Activated CD4-positive, CD25-positive, alpha-beta regulatory T cell (primary cell): ENCODE data around the gene TANK.
"Not testable (repeated sequence)": the region's sequence is repeated elsewhere in the genome, so short reads cannot be mapped to it uniquely, and the experiment has no call there.

Source experiments
- DNase-seq, 4 experiments: peaks; one replicate each; lab custom pipeline; 2025; lab: John Stamatoyannopoulos, UW

Gene TANK

DNA sequence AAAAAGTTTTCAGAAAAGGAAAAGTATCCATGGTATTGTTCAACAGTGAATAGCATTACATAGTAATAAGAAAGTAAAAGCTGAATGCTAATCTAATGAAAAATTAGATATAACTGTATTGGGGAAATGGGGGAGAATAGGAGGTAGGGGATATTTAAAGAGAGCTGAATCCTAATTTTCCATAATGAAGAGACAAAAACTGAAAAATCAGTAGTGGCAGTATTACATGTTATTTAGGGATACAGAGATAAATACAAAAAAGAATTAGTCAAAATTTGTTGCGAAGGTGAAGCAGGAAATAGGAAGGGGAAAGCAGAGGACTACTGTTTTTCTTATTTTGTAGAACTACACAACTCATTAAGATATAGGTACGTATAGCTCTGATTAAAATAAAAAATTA is 9.1 kb downstream of the TANK start:
- no peak for DNase-seq

DNA sequence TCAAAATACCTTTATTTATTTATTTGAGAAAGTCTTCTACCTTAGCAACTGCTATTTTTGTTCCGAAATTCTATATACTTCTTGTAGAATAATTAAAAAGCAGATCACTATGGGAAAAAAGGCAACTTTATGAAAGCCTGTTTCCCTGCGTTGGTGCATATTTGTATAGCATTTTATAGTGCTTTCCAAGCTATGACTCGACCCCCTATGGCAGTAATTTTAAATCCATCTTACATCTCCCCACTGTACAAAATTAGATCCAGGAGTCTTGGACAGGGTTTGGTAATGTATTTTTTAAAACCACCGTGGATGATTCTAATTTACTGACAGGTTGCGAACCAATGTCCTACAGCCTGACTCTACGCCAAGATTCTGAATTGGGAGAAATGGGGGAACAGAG is 10.1 kb downstream of the TANK start:
- no peak for DNase-seq

DNA sequence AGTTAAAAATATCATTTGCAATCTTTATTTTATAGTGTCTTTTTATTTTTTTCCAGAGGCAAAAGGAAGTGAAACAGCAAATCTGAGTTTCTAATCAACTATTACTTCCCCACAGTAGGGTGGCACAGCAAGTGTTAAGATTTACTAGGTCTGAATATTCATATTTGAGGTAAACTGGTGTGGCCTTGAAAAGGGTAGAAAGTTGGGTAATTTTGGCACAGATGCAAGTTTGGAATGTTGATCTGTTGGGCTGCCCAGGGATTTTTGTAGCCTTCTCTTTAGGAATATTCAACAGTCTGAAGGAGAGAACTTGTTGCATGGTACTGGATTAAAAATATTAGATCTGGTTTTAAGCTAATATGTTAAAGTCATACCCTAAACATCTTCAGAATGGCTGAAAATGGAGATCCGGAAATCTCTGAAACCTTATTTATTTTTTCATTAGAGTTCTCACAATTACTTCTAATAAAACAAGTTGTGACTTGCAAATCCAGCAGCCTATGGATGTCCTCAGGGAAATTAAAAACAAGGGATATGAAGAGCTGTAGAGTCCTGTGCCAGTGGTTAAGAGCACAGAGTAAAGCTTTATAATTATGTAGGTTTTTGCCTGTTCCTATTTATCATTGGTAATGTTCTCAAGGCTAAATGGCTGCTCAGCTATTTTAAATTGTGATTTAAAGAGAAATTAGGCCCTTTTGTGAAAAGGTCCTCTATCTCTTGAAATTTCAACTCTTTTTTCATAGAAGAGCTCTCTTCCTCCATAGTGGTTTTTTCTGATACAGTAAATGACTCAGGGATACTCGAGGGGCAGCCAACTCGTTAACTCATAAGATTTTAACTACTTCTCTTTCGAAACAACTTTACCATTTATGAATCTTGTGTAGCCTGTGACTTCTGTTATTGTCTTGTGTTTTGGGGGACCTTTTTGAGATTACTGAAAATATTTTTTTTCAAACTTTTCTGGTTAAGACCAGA is 11.0 kb downstream of the TANK start:
- DNase-seq = no peak

DNA sequence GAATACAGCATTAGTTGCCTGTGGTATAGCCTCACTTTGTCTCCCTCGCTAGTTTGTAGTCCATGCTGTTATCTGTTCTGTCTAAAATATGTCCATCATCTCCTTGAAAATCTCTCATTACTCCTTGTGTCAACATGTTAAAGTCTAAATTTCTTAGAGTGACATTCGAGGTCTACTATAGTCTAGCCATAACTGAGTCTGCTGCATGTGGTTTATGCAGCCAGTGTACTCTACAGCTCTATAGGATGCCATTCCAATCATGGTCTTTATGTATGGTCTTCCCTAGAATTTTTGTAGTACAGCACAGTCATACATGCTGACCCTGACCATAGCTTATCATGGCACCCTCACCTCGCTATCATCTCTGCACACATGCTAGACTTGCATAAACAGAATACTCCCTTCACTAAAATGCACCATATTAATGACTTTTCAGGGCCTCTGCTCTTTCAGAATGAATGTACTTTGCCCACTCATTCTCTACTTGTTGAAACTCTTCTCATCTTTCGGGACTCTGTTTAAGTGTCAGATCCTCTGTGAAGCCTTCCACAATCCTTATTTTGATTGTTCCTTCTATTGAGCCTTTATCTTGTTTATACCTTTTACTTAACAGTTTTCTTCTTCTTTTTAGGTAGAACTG is 12.8 kb downstream of the TANK start:
- DNase-seq = no peak

DNA sequence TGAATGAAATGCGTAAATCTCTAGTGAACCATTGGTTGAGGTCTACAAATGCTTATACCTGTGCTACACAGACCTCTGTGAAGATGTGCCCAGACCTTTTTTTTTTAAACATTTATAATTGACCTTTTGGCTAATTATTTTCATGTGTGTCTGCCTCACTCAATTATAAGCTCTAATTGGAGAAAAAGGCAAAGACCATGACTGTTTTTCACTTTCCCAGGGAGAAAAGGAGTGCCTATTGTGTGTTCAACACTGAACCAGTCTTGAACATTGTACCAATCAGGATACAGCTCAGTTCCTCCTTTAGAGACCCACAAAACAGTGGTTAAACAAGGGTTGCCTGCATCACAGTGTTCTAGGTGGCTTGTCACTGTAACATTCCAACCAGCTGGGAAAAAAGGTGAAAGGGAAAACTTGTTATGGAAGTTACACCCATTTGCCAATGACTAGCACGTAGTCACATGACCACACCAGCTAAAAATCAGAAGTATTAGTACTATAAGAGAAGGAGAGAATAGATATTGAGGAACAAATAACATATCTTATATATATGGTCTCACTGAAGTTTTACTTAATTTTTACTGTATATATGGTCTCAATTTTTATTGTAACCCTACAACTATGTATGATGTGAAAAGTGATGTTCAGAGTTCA is 13.4 kb downstream of the TANK start:
- no peak for DNase-seq

DNA sequence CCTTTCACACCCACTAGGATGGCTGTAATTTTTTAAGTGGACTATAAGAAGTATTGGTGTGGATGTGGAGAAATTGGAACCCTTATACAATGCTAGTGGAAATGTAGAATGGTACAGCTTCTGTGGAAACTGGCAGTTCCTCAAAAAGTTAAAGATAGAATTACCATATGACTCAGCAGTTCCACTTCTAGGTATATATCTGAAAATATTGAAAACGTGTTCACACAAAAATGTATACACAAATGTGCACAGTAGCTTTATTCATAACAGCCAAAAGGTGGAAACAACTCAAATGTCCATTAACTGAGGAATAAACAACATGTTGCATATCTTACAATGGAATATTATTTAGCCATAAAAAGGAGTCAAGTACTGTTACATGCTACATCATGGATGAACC is 17.7 kb downstream of the TANK start:
- no peak for DNase-seq

DNA sequence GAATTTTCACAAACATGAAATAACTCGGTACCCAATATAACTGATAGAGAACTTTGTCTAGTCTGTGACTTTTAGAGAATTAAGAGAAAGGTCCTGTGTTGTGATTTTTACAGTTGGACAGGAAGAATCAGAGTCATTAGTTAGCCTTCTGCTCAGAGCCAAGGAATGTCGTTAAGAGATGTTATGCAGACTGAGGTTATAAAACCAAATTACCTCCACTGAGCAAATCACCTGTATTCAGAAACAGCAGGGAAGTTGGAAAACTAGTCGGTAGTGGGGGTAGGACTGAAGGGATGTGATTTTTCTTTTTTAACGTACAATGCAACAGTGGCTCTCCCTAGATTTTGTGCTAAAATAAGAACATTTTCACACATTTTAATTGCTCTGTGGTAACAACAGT is 18.5 kb downstream of the TANK start:
- no peak for DNase-seq

DNA sequence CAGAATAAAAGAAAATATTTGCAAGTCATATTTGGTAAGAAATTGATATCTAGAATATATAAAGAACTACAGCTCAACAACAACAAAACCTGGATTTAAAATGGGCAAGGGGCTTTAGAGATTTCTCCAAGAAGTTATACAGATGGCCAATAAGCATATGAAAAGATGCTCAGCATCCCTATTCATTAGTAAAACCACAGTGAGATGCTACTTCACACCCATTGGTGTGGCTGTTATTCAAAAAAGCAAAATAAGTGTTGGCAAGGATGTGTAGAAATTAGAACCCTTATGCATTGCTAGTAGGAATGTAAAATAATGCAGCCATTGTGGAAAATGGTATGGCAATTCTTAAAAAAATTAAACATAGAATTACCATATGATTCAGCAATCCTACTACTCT is 29.8 kb downstream of the TANK start:
- DNase-seq = no peak

DNA sequence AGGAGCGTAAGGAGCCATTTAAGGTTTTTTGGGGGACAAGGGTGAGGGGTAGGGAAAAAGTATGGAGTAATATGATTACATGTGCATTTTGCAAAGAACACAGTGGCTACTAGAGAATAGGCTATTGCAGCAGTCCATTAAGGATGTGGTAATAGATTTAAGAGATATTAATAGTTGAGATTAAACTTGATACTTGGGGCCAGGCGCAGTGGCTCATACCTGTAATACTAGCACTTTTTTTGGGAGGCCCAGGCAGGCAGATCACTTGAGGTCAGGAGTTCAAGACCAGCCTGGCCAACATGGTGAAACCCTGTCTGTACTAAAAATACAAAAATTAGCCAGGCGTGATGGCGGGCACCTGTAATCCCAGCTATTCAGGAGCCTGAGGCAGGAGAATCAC is 35.4 kb downstream of the TANK start:
- DNase-seq = not testable (repeated sequence)

DNA sequence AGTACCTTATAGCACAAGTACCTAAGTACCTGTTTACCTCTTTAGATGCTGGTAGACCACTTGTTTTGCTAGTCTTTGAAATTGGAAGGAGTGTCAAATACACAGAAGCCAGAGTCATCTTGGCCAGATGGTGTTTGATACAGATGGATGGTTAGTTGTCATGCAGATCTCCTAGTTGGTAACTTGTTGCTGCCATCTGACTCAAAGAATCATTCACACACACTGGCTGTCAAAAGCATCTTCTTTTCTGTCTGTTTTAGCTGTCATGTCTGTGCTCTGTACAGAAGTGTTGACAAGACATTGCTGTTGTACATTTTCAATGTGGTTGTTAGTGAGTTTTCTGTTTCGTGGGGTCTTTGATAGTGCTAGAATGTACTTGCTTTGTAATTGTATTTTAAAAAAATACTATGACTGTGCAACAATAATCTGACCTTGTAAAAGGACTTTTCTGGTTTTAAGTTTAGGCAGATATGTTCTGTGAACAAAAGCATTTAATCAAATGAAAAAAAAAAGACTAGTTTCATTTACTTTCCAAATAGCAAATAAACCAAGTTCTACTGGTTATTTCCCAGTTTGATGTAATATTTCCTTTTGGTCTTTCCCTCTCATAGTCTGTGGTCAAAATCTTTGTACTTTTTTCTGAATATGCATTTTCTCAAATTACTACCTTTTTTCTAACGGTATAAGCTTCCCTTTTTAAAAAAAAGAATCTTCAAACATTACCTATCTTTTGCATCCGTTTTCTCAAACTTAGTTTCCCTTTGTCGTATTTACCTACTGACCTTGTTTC is 39.9 kb downstream of the TANK start:
- DNase-seq = no peak

DNA sequence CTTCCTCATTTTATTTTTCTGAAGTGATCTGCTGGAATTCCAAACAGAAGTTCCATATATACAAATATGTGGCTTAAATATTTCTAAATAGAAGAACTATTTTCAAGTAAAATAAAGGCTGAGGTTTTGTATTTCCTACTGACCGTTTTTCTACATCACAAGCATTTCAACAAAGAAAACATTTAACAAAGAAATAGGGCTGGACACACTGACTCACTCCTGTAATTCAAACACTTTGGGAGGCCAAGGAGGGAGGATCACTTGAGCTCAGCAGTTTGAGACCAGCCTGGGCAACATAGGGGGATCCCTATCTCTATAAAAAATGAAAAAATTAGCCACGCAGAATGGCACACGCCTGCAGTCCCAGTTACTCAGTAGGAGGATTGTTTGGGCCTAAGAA is 44.6 kb downstream of the TANK start:
- no peak for DNase-seq

DNA sequence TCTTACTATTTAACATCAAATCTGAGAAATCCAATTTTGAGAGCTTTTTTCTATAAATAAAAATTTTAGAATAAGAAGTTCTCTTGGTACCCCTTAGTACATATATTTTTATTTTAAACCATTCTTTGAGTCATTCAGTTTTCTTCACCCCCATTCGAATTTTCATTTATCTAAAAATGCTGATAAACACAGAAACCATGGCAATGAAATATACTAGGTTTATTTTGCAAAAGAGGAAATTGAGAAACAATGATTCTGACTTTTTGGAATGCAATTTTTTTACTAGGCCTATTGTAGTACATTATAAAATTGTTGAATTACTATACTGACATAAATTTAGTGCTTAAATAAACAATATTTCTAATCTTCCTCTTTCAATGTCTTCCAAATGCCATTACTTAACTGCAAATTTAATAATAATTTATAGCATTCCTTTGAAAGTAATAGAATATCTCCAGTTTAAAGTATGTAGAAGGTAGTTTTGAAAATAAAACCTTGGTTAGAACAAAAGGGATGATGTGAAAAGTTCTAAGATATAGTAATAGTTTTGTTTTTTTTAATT is 46.3 kb downstream of the TANK start:
- DNase-seq = no peak

DNA sequence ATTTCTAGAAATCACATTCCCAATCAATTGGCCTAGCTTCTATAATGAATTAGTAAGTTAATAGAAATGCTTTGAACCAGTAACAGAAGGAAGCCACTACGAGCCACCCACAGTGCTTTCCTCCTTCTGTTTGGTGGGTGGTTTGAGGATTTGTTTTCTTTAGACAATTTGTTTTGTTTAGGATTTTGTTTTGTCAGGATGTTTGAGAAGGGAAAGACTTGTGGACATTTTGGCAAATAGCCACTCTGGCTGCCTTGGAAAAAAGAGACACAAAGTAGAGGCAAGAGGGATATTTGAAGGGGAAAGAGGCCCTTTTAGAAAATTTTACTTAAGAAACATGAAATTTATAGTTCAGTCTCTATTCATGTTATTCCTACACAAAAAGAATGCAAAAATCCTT is 47.7 kb downstream of the TANK start:
- DNase-seq = no peak

DNA sequence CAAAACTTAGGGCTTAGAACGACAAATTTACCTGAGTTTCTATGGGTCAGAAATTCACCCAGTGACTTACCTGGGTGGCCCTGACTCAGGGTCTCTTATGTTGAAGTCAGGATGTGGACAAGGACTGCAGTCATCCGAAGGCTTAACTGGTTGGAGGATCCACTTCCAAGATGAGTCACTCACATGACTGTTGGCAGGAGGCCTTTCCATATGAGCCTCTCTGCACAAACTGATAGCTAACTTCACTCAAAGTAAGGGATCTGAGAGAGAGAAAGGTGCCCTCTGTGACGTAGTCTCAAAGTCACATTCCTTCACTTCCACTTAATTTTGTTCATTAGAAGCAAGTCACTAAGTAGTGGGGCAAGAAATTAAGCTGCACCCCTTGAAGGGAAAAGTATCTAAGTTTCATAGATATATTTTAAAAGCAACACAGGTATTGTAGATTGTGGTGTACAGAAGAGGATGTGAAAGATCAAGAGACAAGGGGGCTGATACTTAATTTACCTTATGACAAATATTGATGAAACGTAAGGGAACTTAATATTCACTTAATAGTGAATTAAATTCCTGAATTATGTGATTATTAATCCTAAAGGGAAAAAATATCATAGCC is 48.4 kb downstream of the TANK start:
- no peak for DNase-seq

DNA sequence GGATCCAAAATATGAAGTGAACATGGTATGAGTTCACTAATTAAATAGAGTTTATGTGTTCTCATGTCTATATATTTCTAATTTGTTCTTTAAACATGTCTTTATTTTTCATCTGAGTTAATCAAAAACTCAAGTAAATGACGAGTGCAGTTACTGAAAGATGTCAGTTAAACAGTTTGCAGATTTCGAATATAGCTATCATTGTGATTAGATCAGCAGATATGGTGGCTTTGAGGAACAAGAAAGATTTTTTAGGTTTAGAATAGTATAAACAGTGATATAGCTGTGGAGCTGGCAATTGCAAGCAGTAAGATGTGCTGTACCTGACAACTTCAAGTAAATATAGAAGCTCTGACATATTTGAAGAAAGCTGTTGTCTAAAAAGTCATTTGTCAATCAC is 49.7 kb downstream of the TANK start:
- DNase-seq = no peak

DNA sequence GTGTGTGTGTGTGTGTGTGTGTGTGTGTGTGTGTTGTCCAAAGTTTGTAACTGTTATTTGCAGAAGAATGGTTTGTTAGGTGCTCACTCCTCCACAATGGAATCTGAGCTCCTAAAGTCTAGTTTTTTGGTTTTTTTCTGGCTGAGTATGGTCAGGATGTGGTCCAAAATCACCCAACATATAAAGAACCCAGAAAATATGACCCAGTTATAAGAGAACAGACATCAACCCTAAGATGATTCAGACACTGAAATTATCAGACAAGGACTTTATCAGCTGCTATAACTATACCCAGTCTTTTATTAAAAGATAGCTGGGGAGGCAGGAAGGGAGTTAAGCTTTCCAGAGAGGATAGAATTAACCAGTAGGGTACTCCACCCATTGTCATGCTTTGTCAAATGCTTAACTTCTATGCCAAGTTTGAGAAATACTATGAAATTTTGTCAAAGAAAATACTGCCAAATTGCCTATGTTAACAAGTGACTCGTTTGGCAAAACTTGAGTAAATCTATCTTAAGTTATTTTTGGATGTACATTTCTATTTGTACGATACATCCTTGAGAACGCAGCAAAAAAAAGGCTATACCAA is 57.5 kb downstream of the TANK start:
- no peak for DNase-seq

DNA sequence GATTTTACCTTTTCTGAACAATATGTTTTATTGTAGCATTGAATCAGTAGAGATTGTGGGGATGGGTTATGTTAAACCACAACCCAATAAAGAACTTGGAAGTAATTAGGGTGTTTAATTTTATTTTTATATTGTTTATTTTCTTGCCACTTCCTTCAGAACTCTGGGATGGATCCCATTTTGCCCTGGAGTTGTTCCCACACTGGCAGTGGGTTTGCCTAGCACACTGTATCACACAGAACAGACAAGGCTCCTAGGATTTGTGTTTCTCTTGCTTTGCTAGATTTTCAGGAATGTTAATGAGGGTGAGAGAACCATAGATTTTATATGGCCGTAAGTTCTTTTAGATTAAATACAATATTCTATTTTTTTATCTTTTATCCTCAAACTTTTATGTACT is 59.0 kb downstream of the TANK start:
- DNase-seq = no peak

DNA sequence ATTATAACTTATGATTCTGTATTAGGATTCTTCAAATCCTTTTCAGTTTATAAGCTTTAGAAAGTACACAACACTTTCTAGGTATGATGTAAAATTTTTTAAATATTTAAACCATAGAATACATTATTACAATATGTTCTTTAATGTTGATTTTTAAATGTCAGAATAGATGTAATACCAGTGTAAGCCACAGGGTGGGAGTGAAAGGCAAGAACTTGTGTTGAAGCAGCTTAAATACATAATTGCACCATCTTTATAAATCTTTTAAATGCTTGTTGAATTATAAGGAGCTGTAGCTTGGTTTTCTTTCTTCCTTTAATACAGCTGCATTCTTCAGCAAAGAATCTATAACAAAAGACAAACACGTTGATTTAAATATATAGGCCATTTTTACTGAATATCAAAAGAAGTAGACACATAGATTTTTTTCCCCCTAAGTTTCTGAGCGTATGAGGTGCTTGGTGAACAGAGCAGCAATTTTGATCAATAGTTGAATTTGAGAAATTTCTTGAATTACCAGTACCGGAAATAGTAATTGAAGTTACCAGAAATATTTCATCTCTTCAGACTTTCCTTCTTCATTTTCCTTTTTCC is 63.0 kb downstream of the TANK start:
- DNase-seq = peak in 1 of 4 experiments; percentile 1

DNA sequence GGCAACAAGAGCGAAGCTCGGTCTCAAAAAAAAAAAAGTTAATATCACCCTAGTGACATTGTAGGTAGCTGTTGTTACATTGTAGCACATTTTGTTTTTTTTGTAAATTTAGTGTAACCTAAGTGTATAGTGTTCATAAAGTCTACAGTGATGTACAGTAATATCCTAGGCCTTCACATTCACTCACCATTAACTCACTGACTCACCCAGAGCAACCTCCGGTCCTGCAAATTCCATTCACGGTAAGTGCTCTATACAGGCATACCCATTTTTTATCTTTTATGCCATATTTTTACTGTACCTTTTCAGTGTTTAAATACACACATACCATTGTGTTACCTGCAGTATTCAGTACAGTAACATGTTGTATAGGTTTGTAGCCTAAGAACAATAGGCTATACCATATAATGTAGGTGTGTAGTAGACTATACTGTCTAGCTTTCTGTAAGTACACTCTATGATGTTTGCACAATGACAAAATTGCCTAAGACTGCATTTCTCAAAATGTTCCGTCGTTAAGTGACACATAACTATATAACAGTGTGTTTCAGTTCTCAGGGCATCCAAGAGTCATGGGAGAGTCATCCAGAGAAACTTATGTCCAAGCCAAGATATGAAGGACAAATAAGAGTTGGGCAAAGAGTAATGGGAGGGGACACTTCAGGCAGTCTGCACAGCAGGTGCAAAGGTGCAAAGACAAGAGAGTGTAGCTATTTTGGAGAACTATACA is 68.4 kb downstream of the TANK start:
- no peak for DNase-seq

DNA sequence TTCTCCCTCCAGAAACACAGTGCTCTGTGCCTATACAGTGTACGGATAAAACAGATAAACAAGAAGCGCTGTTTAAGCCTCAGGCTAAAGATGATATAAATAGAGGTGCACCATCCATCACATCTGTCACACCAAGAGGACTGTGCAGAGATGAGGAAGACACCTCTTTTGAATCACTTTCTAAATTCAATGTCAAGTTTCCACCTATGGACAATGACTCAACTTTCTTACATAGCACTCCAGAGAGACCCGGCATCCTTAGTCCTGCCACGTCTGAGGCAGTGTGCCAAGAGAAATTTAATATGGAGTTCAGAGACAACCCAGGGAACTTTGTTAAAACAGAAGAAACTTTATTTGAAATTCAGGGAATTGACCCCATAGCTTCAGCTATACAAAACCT is 70.7 kb downstream of the TANK start:
- no peak for DNase-seq
